Stromal cell of bone marrow (primary cell): ENCODE results near the gene PDE6A.
"Not testable (repeated sequence)": the region's sequence is repeated elsewhere in the genome, so short reads cannot be mapped to it uniquely, and the experiment has no call there.

Experiments
- DNase-seq: peaks from one replicate; pipeline ENCODE4 v3.0.0-alpha.2; 2012; ENCODE audit warnings: low read depth

PDE6A gene

GRCh38 chr5:149863830-149864229 lies 80.8 kb downstream of the PDE6A start:
- DNase-seq: no peak

DNA sequence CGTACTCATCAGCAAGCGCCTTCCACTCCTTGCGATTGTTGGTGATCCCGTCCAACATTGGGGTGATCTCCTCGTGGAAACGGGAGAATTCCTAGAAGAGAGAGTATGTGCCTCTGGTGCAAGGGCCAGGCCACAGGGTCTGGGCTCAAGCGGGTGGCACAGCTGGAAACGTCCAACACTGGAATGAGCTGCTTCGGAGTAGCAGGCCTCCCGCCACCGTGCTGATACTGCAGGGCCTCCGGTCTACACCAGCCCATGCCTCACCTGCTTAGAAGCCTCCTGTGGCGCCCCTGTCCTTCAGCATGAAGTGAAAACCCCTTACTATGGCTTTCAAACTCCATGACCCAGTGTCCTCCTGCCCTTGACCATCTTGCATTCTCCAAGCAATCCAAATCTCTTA lies 81.4 kb downstream of the PDE6A start:
- DNase-seq: no peak

- no peak for DNase-seq
Observed at GRCh38 chr5:149860801-149861322, 83.7 kb downstream of the PDE6A start.

GRCh38 chr5:149859746-149860145 lies 84.8 kb downstream of the PDE6A start:
- DNase-seq: no peak

DNA sequence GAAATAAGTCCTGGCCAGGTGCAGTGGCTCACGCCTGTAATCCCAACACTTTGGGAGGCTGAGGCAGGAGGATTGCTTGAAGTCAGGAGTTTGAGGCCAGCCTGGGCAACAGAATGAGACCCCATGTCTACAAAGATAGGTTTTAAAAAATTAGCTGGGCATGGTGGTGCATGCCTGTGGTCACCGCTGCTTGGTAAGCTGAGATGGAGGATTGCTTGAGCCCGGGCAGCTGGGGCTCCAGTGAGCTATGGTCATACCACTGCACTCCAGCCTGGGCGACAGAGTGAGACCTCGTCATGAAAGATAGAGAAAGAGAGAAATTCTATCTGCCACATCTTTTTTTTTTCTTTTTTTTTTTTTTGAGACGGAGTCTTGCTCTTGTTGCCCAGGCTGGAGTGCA lies 86.1 kb downstream of the PDE6A start:
- DNase-seq: not testable (repeated sequence)

- no peak for DNase-seq
Observed at GRCh38 chr5:149857499-149857898, 87.1 kb downstream of the PDE6A start.

- DNase-seq: no peak
Observed at GRCh38 chr5:149855366-149855765, 89.2 kb downstream of the PDE6A start.

DNA sequence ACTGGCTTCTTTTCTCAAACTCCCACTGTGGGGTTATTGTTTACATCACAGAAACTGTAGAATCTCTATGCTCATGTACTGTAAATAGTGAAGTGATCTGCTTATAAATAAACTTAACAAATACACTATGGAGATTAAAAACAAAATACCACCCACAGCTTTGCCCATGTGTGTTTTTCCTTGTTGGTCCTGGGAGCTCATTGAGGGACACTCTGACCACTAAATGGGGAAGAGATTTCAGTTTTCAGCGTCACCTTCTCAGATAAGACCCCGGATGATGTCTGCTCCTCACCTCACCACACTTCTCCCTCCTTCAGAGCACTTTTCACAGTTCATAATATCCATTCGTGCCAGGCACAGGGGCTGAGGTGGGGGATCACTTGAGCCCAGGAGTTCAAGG lies 89.7 kb downstream of the PDE6A start:
- DNase-seq: no peak

DNA sequence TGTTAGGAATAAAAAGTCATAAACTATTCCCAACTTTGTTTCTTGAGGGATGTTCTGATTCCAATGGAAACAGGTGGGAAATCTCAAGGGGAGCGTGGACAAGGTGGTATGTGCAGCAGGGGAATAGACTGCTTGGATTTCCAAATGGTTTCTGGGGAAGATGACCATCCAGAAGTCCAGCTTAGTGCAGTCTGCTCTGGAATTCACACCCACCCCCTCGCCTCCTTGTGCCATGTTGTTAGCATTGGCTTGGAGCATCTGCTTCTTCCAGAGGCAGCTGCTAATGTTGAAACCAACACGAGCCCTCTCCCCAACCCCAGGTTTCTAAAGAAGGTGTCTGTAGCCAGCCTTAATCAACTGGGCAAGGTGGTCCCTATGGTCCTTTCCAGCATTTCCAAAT lies 90.9 kb downstream of the PDE6A start:
- DNase-seq: no peak

DNA sequence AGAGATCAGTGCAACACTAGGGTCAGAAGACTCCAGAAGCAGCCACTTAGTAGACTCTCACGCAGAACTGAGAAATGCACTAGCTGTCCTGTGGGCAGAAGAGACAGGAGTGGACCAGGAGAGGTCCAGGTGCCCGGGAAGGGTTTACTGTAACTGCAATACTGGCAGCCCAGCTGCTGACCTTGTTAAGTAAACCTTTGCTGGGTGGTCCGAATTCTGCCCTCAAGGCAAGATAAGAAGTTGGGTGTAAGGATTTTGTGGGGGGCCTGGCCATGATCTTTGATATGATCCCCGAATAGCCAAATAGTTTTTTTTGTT lies 91.3 kb downstream of the PDE6A start:
- no peak for DNase-seq

GRCh38 chr5:149852641-149853330 lies 91.8 kb downstream of the PDE6A start:
- peak; percentile 54 for DNase-seq

GRCh38 chr5:149851211-149851610 lies 93.4 kb downstream of the PDE6A start:
- no peak for DNase-seq

GRCh38 chr5:149849966-149850910 lies 94.4 kb downstream of the PDE6A start:
- DNase-seq: no peak

GRCh38 chr5:149849280-149849965 lies 95.2 kb downstream of the PDE6A start:
- no peak for DNase-seq

GRCh38 chr5:149847611-149848010 lies 97.0 kb downstream of the PDE6A start:
- no peak for DNase-seq

- no peak for DNase-seq
Observed at GRCh38 chr5:149846021-149846420, 98.6 kb downstream of the PDE6A start.

DNA sequence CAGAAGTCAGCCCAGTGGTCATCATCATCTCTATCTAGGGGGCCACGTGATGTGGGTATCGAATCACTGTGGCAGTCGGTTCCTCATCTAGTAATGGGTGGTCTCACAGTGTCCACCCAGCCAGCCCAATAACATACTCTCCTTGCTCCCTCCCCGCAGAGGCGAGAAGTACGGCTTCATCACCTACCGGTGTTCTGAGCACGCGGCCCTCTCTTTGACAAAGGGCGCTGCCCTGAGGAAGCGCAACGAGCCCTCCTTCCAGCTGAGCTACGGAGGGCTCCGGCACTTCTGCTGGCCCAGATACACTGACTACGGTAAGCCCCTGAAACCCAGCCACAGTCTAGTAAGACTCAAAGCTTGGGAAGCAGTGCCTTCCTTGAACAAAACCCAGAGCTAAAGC lies 99.0 kb downstream of the PDE6A start:
- DNase-seq: no peak

GRCh38 chr5:149841851-149842793 lies 102.5 kb downstream of the PDE6A start:
- DNase-seq: no peak

DNA sequence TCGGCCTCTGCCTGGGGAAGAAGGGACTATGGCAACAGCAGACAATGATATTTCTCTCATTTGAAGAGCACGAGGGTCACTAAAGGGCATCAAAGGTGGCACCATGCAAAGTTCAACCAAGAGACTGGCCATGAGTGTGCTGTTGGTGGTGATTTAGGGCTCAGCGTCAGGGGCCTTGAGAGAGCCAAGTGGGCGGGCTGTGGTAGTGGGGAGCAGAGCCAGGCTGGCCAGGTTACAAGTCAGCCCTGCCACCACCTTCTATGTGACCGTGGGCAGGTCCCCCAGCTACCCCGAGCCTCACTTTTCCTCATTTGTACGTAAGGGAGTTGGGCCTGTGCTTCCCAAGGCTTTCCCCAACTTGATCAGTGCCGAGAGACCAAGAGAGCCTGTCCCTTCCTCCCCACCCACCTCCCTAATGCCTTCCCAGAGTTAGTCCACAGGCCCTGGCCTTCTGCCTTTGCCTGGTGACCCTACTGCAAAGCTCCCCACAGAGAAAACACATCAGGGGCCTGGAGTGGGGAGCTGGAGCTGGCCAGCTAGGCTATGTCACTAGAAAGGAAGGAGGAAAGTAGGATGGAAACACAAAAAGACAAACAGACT lies 104.3 kb downstream of the PDE6A start:
- DNase-seq: no peak

DNA sequence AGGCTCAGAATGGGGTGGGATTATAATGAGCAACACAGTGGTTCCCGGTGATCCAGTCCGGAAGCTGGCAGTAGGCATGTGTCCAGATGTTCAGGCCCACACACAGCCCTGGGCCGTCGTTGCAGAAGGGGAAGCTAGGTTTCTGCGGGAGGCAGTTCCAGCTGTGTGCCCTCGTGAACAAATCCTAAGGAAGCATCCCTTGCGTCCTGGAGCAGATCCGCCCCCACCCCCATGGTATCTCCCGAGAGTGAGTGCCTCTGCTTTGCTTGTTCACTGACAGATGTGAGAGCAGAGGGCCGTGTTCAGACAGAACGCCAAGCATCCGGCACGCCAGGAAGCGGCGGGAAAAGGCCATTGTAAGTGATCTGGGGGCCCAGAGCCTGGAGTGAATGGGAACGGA lies 104.8 kb downstream of the PDE6A start:
- no peak for DNase-seq
